Upper lobe of left lung (tissue), 4 donors: ENCODE measurements around the gene NVL.

Source experiments
- POLR2A ChIP-seq, 4 donors: fragments of 450-650 bp; IDR thresholded peaks; one replicate each; pipeline ENCODE4 v1.5.1; 2016 to 2017; ENCODE audit warnings: antibody characterized with exemption in 4 of 4, mild to moderate bottlenecking in 2 of 4
- POLR2AphosphoS5 ChIP-seq, 2 donors: sonication (generic); formaldehyde crosslinking; IDR thresholded peaks; one replicate each; pipeline ENCODE4 v1.5.1; 2017; ENCODE audit warnings: antibody characterized with exemption in 2 of 2
- TF ChIP-seq, protein P1 (sequence below), 6 experiments: fragments of 450-650 bp in 4 of 6; fragments of 200-600 bp in 2 of 6; sonication (generic) in 2 of 6; IDR thresholded peaks; one replicate each; pipeline ENCODE4 v1.5.1; 2016 to 2019; ENCODE audit warnings: antibody characterized with exemption in 6 of 6

- TF ChIP-seq, protein P1, sequence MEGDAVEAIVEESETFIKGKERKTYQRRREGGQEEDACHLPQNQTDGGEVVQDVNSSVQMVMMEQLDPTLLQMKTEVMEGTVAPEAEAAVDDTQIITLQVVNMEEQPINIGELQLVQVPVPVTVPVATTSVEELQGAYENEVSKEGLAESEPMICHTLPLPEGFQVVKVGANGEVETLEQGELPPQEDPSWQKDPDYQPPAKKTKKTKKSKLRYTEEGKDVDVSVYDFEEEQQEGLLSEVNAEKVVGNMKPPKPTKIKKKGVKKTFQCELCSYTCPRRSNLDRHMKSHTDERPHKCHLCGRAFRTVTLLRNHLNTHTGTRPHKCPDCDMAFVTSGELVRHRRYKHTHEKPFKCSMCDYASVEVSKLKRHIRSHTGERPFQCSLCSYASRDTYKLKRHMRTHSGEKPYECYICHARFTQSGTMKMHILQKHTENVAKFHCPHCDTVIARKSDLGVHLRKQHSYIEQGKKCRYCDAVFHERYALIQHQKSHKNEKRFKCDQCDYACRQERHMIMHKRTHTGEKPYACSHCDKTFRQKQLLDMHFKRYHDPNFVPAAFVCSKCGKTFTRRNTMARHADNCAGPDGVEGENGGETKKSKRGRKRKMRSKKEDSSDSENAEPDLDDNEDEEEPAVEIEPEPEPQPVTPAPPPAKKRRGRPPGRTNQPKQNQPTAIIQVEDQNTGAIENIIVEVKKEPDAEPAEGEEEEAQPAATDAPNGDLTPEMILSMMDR (IDR thresholded peaks at IDR 0.05) = no peak
- TF ChIP-seq POLR2A (IDR thresholded peaks at IDR 0.05) (no peak), POLR2AphosphoS5 (IDR thresholded peaks at IDR 0.05) (no peak)
These were observed 42.3 kb downstream of the NVL start for GRCh38 chr1:224287714-224288113.
